ENCODE data around the gene LY6G6C. TPM values are rescaled to one million over a fixed set of nuclear protein-coding genes. Genes with fewer than 3 reads are reported as not detected.

Gene LY6G6C
- total RNA-seq, 1 donor: not detected

- peak; percentile 92 for DNase-seq (ENCODE audit: low read depth)
- TF ChIP-seq, protein P1, sequence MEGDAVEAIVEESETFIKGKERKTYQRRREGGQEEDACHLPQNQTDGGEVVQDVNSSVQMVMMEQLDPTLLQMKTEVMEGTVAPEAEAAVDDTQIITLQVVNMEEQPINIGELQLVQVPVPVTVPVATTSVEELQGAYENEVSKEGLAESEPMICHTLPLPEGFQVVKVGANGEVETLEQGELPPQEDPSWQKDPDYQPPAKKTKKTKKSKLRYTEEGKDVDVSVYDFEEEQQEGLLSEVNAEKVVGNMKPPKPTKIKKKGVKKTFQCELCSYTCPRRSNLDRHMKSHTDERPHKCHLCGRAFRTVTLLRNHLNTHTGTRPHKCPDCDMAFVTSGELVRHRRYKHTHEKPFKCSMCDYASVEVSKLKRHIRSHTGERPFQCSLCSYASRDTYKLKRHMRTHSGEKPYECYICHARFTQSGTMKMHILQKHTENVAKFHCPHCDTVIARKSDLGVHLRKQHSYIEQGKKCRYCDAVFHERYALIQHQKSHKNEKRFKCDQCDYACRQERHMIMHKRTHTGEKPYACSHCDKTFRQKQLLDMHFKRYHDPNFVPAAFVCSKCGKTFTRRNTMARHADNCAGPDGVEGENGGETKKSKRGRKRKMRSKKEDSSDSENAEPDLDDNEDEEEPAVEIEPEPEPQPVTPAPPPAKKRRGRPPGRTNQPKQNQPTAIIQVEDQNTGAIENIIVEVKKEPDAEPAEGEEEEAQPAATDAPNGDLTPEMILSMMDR (IDR thresholded peaks at IDR 0.05; ENCODE audit: insufficient read depth, low read depth, low read length): peak; percentile 60
- peak within 1 kb of the TSS; percentile 62 for H3K4me3 ChIP-seq (ENCODE audit: low read depth, low read length)
Observed at GRCh38 chr6:31680226-31681134, 41.1 kb downstream of the LY6G6C start, which contains the start of gene LY6G5C. LY6G5C (minus strand) TSS chr6:31681067; CDS start chr6:31680373, 694 bp downstream.

GRCh38 chr6:31677955-31678354 lies 43.6 kb downstream of the LY6G6C start:
- DNase-seq (ENCODE audit: low read depth): no peak
- H3K4me3 ChIP-seq (ENCODE audit: low read depth, low read length): no peak overlapping the region
- TF ChIP-seq, protein P1 (IDR thresholded peaks at IDR 0.05; ENCODE audit: insufficient read depth, low read depth, low read length): no peak

DNA sequence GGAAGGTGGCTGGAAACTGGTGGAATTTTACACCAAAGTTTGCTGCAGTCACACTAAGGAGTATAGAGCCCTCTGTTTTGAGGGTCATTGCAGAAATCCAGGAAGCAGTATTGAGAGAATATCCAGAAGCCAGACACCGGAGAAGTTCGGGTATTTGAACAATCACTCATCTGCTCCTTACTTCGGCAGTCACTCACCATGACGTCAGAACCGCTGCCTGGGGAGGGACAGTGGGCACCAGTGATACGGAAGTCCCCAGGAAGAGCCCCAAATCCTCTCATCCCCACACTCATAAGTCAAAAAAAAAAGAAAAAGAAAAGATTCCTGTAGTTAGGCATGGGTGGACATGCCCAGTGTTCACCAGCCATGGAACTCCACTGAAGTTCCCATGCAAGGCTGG lies 44.6 kb downstream of the LY6G6C start:
- TF ChIP-seq, protein P1 (IDR thresholded peaks at IDR 0.05; ENCODE audit: insufficient read depth, low read depth, low read length): no peak

DNA sequence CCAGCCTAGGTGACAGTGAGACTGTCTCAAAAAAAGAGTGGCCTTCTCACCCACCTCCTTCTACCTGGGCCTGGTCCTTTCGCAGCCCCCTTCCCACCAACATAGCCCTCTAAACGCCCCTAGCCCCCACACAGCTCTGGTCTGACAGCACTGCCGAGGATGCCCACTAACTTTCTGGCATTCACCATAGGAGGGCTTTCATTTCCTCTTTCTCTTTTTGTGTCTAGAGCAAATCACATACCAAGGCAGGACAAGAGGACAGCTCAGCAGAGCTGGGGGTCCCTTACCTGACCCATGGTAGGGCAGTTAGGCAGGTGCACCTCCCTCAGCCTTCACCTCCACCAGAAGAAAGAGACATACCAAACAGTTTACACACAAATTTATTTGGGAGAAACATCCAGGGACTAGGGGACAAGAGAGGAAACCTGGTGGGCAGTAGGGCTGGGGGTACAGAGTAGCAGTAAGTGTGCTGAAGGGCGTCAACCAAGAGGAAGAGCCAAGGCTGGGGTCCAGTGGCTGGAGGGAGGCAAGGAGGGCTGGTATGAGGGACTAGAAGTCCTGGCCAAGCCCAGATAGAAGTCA lies 45.1 kb downstream of the LY6G6C start:
- DNase-seq (ENCODE audit: low read depth): no peak
- TF ChIP-seq, protein P1 (IDR thresholded peaks at IDR 0.05; ENCODE audit: insufficient read depth, low read depth, low read length): no peak
- no peak overlapping the region for H3K4me3 ChIP-seq (ENCODE audit: low read depth, low read length)

More for the DNA sequence above, 44.6 kb downstream of the LY6G6C start:
- no peak for DNase-seq (ENCODE audit: low read depth)
- no peak overlapping the region for H3K4me3 ChIP-seq (ENCODE audit: low read depth, low read length)

- DNase-seq (ENCODE audit: low read depth): no peak
- H3K4me3 ChIP-seq (ENCODE audit: low read depth, low read length): no peak within 1 kb of the TSS
- TF ChIP-seq, protein P1 (IDR thresholded peaks at IDR 0.05; ENCODE audit: insufficient read depth, low read depth, low read length): no peak
Observed at GRCh38 chr6:31669676-31670075, 51.9 kb downstream of the LY6G6C start, which contains the start of gene LY6G5B. LY6G5B (plus strand) TSS chr6:31669976; CDS start chr6:31670951, 975 bp downstream.

Small RNAs within 50 kb of the gene (small RNA-seq; reads per million reads assigned to genes)
- not detected for gene LY6G6D
- gene MIR4646: not detected
- gene MSH5-SAPCD1: not detected
- not detected for gene RNU6-850P
- gene SAPCD1: not detected

Other genes starting within 250 kb of the LY6G6C start
- 15.5 and 30.7 TPM in 2 replicates for gene MICB, start 223.6 kb downstream of the LY6G6C start, total RNA-seq
- gene MCCD1, start 192.8 kb downstream of the LY6G6C start, total RNA-seq: not detected in 2 replicates
- 407 and 463 TPM in 2 replicates for gene DDX39B, start 179.7 kb downstream of the LY6G6C start, total RNA-seq
- gene ATP6V1G2, start 175.1 kb downstream of the LY6G6C start, total RNA-seq: 1.3 and 3.0 TPM in 2 replicates
- 12.5 and 20.3 TPM in 2 replicates for gene NFKBIL1, start 174.1 kb downstream of the LY6G6C start, total RNA-seq
- not detected in 2 replicates for gene LTA, start 149.5 kb downstream of the LY6G6C start, total RNA-seq
- under 0.01 TPM in 2 replicates for gene TNF, start 146.2 kb downstream of the LY6G6C start, total RNA-seq
- 0.32 TPM in 1 of 2 replicates, not detected in the other for gene LTB, start 139.3 kb downstream of the LY6G6C start, total RNA-seq
- gene LST1, start 135.5 kb downstream of the LY6G6C start, total RNA-seq: not detected in 2 replicates
- gene NCR3, start 128.7 kb downstream of the LY6G6C start, total RNA-seq: not detected in 2 replicates
- not detected in 2 replicates for gene AIF1, start 106.5 kb downstream of the LY6G6C start, total RNA-seq
- gene PRRC2A, start 101.0 kb downstream of the LY6G6C start, total RNA-seq: 75.4 and 84.2 TPM in 2 replicates
- gene BAG6, start 69.1 kb downstream of the LY6G6C start, total RNA-seq: 123 and 166 TPM in 2 replicates
- gene APOM, start 65.9 kb downstream of the LY6G6C start, total RNA-seq: 0.43 and 0.97 TPM in 2 replicates
- 20.7 and 21.9 TPM in 2 replicates for gene C6orf47, start 61.0 kb downstream of the LY6G6C start, total RNA-seq
- 16.1 and 20.7 TPM in 2 replicates for gene GPANK1, start 56.7 kb downstream of the LY6G6C start, total RNA-seq
- 136 and 144 TPM in 2 replicates for gene CSNK2B, start 55.7 kb downstream of the LY6G6C start, total RNA-seq
- 3.2 and 3.9 TPM in 2 replicates for gene LY6G5B, start 51.8 kb downstream of the LY6G6C start, total RNA-seq
- 0.43 and 0.64 TPM in 2 replicates for gene LY6G5C, start 40.7 kb downstream of the LY6G6C start, total RNA-seq
- 43.2 and 76.0 TPM in 2 replicates for gene ABHD16A, start 18.4 kb downstream of the LY6G6C start, total RNA-seq
- not detected in 2 replicates for gene LY6G6F, start 14.9 kb downstream of the LY6G6C start, total RNA-seq
- not detected in 2 replicates for gene LY6G6D, start 6.4 kb downstream of the LY6G6C start, total RNA-seq
- gene MPIG6B, start 1.6 kb upstream of the LY6G6C start, total RNA-seq: not detected in 2 replicates
- 60.5 and 68.0 TPM in 2 replicates for gene DDAH2, start 7.6 kb upstream of the LY6G6C start, total RNA-seq
- gene CLIC1, start 14.8 kb upstream of the LY6G6C start, total RNA-seq: 586 and 701 TPM in 2 replicates
- gene MSH5, start 18.3 kb upstream of the LY6G6C start, total RNA-seq: 9.5 and 13.9 TPM in 2 replicates
- 0.43 and 1.3 TPM in 2 replicates for gene SAPCD1, start 40.9 kb upstream of the LY6G6C start, total RNA-seq
- under 0.01 TPM in 2 replicates for gene VWA7, start 55.6 kb upstream of the LY6G6C start, total RNA-seq
- 60.0 and 73.1 TPM in 2 replicates for gene VARS1, start 74.0 kb upstream of the LY6G6C start, total RNA-seq
- gene LSM2, start 85.2 kb upstream of the LY6G6C start, total RNA-seq: 21.6 and 23.7 TPM in 2 replicates
- gene HSPA1L, start 93.5 kb upstream of the LY6G6C start, total RNA-seq: 0.86 and 0.97 TPM in 2 replicates
- gene HSPA1A, start 93.8 kb upstream of the LY6G6C start, total RNA-seq: 77.0 and 132 TPM in 2 replicates
- 84.4 and 148 TPM in 2 replicates for gene HSPA1B, start 106.0 kb upstream of the LY6G6C start, total RNA-seq
- gene NEU1, start 141.1 kb upstream of the LY6G6C start, total RNA-seq: 70.8 and 77.6 TPM in 2 replicates
- gene SLC44A4, start 157.3 kb upstream of the LY6G6C start, total RNA-seq: not detected in 2 replicates
- 38.0 and 42.7 TPM in 2 replicates for gene EHMT2, start 176.0 kb upstream of the LY6G6C start, total RNA-seq
- gene ZBTB12, start 180.3 kb upstream of the LY6G6C start, total RNA-seq: 1.9 and 3.0 TPM in 2 replicates
- gene C2, start 206.0 kb upstream of the LY6G6C start, total RNA-seq: 1.3 and 2.3 TPM in 2 replicates
- 3.5 and 12.1 TPM in 2 replicates for gene CFB, start 224.3 kb upstream of the LY6G6C start, total RNA-seq
- 106 and 120 TPM in 2 replicates for gene NELFE, start 237.2 kb upstream of the LY6G6C start, total RNA-seq
- 52.2 and 58.9 TPM in 2 replicates for gene SKIC2, start 237.4 kb upstream of the LY6G6C start, total RNA-seq

Data from fibroblast of villous mesenchyme (primary cell).